T1000 (cell line): Measurements from ENCODE around the gene GOLGA6L2.
"Not testable (repeated sequence)": the region's sequence is repeated elsewhere in the genome, so short reads cannot be mapped to it uniquely, and the experiment has no call there.

Experiments used
- DNase-seq: peaks from one replicate; lab custom pipeline; 2025; ENCODE audit warnings: mixed read lengths; lab: John Stamatoyannopoulos, UW

GOLGA6L2 gene

DNA sequence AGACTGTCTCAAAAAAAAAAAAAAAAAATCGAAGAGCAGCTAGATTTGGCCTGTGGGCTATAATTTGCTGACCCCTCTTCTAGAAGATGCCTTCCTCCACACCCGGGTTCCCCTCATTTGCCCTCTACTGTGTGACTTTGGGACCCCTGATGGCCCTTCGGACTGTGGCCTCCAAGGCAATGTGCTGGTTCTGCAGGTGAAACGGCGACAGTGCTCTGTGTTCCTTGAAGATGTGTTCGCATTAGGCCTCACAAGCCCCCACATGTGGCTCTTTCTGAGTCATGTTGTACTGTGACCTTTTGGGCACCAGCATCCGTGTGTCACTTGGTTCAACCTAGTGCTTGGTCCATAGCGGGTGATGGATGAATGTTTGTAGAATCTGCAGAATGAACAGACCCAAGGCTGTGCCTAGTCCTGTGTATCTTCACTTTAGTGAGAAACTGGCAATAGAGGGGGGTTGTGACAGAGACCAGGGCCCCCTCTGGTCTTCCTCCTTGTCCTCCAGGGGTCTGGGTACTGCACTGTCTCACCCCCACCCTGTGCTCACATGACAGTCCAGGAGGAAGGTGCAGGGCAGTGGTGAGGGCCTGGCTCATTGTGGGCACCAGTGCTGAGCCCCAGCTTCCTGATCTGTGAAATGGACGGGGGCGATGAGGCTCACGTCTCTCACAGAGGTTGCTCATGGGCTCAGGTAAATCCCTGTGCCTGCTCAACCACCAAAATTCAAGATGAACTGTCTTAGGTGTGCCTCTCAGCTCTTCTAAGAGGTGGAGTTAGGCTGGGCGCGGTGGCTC, 22.7 kb downstream of the GOLGA6L2 start:
- DNase-seq = no peak

DNA sequence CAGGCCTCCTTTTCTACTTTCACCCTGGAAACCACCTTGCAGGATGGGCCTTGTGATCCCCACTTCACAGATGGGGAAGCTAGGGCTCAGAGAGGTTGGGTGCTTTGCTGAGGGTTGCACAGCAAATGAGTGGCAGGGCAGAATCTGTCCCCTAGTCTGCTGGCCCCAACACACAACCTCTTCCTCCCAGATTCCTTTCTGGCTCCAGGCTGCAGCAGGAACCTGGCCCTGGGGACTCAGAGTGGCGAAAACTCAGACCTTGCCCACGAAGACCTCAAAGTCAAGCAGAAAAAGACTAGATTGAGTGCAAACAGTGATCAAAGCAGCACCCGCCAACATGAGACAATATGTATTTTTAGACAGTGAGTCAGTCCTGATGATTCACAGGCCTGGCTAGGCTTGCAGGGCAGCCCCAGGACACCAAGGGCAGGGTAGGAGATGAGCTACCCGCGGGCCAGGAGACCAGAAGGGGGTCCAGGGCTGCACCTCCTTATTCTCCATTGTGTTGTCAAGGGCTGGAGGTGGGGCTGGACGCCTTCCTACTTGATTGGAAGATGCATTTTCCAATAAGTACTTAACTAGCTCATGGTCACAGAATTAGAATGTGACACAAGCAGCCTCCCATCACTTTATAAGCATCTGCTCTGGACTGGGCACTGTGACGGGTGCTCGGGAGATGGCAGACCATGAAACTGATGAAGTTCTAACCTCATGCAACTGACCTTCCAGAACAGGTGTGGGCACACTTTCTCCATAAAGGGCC, 23.9 kb downstream of the GOLGA6L2 start:
- DNase-seq = no peak

DNA sequence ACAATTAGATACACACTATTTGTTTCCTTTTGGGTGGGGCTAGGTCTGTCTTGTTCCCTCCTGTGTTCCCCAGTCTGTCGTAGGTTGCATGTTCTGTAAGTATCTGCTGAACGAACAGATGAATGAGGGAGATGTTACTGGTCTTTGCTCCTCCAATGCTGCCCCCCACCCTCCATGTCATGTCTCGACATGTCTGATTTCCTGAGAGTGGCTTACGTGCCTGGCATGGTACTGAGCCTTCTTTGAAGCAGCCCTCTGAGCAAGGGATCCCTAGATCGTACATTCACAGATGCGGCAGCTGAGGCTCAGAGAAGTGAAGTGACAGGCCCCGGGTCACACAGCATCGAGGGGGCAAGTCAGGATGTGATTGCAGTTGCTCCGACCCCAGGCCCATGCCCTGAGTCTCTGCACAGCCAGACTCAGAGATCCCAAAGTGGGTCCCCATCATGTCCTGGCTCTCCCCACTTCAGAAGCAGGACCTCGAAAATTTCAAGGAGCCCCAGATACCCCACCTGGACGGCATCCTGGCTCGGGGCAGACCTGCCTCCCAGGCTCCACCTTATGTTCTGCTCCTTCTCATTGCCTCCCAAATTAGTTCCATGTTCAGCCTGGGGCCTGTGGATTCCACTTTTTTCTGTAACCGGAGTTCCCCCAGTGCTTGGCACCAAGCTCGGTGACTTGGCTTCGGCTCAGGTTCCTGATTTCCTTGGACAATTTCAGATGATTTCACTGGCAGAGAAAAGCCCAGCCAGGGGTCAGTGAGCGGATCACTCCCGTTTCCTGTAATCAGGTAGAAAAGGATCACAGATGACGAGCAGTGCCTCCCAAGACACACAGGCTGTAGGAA, 24.7 kb downstream of the GOLGA6L2 start:
- DNase-seq = no peak

DNA sequence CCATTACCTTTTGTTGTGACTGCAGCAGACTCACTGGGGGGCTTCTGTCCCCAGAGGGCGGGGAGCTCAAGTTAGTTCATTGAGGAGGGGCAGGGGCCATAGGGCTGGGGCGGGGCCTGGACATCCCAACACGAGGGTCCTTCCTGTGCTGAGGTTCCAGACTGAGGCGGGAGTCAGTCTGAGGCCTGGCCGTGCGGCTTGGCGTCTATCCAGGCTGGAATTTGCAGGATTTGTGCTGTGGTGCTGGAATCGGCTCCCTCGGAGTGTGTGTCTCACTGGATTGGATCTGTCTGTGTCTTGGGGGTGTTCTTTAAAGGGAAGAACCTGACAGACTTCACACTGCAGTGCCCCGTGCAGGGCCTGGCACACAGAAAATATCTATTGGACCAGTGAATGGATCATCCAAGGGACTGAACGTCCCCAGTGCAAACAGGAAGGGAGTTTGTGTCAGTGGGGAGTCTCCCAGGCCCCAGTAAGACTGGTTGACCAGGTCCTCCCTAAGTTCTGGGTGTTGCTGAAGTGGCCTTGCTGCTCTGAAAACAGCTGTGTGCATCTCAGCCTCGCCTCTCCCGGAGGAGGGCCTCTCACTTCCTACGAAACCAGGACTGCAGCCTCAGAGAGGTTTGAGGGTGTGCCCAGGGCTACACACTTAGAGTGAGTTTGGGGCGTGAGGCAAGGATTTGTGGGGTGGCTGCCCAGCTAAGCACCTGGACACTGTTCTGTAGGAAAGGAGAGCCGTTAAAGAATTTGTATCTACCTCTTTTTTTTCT, 26.1 kb downstream of the GOLGA6L2 start:
- no peak for DNase-seq

DNA sequence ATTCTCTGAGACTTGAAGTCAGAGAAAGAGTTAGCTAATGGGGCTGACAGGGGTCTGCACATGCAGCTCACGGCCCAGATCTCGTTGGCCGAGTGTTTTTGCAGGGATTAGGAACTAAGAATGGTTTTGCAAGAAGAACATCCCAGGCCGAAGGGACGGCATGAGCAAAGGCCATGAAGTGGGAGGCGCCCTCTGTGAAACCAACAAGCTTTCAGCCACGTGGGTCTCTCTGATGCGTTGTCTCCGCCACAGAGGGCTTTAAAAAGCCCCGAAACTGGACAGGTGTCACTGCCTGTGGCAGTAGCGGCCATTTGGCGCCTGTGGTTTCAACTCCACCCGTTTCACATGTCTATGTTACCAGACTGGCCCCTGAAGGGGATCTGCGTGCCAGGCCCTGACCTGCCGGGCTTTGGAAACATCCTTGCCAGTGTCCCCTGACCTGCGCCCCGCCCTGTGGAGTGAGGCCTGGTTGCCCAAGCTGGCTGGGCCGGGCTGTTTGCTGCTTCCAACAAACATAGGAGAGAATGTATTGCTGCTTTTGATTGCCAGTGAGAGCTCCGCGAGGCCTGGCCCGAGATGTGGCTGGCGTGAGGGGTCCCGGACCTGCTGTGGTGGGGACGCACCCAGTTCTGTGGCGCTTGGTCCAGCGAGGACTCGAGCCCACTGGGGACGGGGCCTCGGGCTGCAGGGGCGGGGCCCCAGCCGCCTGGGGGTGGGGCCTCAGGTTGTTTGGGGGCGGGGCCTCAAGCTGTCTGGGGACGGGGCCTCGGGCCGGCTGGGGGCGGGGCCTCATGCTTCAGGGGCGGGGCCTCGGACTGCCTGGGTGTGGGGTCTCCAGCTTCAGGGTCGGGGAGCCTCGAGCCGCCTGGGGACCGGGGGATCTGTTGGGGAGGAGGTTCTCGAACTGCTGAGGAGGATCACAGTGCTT, 30.4 kb downstream of the GOLGA6L2 start:
- DNase-seq = no peak

DNA sequence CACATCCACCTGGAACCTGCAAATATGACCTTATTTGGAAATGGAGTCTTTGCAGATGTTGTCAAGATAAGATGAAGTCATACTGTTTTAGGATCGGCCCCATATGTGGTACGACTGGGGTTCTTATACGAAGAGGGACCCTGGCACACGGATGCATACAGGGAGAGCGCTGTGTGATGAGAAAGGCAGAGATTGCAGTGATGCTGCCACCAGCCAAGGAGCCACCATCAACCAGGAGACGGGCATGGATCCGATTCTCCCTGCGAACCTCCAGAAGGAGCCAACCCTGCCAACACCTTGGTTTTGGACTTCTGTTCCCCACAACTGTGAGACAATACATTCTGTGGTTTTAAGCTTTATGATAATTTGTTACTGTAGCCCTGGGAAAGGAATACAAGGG, 31.2 kb downstream of the GOLGA6L2 start:
- DNase-seq = not testable (repeated sequence)

DNA sequence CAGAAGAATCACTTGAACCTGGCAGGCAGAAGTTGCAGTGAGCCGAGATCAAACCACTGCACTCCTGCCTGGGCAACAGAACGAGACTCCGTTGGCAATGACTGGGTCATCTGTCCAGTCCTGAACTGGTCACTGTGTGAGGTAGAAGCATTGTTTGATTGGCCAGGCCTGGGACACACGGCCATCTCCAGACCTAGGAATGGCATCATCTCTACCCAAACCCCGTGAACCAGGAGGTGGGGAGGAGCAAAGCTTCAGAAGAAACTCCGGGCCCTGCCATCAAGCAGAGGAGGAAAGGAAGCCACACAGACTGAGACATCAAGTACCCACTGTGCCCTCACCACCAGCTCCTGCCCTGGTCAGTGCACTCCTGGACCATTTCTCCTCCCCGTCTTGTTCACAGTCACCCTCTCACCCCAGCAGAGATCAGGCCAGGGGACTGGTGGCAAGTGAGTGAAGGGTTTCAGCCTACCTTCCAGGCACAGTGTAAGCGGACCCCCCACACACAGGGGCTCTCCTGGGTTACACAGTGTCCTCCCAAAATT, 31.6 kb downstream of the GOLGA6L2 start:
- DNase-seq = no peak

DNA sequence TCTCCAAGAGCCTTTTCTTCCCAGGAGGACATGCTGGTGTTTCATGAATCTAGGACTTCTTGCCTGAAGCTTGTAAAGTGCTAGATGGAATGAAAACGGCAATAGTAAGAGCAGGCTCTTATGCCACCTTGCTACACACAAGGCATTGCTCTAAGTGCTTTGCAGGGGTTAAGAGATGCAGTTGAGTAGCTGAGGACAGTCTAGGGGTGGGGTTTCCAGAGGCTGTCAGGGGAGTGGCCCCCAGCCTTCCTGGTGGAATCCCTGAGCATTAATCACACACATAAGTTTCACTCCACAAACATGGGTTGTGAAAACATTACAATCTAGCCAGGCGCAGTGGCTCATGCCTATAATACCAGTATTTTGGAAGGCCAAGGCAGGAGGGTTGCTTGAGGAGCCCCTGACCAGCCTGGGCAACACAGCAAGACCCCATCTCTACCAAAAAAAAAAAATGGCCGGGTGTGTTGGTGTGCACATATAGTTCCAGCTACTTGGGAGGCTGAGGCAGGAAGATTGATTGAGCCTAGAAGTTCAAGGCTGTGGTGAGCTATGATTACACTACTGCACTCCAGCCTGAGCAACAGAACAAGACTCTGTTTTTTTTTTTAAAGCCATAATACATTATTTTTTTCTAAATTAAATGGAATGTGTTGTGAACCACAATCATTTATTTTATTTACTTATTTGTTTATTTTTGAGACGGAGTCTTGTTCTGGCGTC, 34.0 kb downstream of the GOLGA6L2 start:
- DNase-seq = not testable (repeated sequence)

DNA sequence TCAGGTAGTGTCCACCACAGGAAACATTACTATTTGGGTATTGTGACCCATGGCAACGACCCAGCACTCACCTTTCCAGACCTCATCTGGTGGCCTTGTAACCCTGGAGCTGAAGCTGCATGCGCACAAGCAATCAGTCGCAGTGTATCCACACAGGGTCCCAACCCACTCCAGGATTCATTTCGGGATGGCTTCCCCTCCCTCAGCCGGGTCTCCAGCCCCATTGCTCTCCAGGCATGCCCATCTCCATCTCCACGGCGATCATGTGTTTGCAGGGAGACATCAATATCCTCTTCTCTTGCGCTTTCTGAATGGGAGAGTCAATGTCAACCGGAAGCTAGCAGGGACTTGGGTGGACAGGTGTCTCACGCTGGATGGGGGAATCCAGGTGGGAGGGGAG, 35.2 kb downstream of the GOLGA6L2 start:
- DNase-seq = no peak

DNA sequence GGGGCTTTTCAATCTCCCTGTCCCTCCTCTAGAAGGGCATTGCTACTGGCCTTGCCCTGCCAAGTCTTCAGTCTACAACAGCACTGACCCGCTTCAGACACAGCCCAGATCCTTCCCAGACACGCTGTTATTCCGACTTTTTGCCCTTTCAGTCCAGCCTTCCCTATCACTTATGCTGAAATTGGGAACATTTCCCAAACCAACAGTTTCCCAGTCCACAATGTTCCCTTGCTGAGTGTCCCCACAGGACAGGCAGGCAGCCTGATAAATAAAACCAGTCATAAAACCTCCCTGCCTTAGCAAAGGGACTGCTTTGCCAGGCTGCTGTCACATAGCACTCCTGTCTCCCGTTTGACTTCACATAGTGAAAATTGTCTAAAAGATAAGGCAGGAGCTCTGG, 43.5 kb downstream of the GOLGA6L2 start:
- DNase-seq = no peak

DNA sequence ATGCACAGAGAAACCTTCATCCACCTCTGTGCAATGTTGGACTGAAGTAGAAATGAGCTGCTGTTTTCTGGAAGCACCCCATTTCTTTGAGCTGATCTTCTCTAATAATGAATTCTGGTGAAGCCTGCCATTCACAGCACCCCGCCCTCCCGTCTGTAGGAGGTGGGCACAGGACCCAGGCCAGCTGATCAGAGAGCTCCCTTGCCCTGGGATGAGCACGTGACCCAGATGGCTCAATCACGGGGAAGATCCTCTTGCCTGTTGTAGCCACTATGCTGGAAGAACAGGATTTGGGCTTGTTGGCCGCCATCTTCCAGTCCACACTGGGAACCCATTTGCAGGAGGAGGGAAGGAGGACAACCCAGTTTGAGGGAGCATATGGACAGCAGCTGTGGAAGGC, 44.5 kb downstream of the GOLGA6L2 start:
- no peak for DNase-seq

DNA sequence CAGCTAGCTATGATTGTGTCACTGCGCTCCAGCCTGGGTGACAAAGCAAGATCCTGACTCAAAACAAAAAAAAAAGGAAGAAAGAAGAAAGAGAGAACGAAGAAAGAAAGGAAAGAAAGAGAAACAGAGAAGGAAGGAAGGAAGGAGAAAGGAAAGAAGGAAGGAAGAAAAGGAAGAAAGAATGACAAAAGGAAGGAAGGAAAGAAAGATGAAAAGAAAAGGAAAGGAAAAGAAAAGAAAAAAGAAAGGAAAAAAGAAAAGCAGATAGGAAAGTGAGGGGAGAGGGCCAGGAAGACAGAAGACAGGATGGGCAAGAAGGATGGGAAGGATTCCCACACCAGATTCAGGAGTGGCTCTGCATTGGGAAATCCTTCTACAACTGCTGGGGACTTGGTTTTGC, 44.9 kb downstream of the GOLGA6L2 start:
- no peak for DNase-seq

DNA sequence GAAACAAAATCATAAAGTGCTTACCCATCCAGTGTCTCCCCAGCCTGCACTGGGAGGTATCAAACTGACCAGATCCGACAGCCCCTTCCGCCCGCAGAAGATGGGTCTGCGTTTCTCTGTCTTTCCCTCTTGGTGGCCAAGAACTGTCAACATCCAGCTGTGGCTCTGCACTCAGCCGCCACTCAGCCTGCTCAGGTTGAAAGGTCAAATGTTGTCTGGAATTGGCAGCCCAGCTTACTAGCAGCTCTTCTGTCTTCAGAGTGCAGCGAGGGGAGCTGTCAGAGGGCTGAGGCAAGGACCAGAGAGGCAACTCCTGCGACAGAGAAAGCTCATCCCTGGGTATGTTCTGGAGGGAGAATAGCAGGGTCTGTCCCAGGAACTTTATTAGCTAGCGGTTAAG, 45.4 kb downstream of the GOLGA6L2 start:
- DNase-seq = no peak

DNA sequence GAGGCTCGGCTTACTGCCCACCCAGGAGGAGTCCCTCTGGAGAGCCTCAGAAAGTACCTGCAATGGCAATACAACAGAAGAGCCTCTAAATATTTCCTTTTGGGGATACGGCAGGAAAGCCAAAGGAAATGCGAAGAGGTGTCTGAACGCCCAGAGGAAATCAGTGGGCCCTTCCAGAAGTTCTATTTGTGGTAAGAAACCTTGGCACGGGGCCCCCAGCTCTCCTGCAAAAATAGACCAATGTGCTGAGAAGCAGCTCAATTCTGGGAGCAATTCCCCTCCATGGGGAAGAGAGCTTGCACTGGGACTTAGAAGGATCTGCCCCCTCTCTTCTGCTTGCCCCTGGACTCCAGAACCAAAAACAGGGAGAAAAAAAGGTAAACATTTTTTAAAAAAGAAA, 47.8 kb downstream of the GOLGA6L2 start:
- DNase-seq = not testable (repeated sequence)

DNA sequence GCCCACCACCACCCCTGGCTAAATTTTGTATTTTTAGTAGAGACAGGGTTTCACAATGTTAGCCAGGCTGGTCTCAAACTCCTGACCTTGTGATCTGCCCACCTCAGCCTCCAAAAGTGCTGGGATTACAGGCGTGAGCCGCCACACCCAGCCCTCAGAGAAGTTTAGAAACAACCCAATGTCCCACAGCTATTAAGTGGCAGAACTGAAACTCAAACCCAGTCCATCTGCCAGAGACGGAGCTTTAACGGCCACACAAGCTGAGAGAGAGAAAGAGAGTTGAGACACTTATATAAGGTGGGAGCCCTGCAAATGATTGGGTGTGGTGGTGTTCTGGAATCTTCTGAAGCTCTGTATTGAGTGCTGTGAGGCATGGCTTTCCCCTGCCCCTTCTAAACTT, 48.7 kb downstream of the GOLGA6L2 start:
- DNase-seq = not testable (repeated sequence)

DNA sequence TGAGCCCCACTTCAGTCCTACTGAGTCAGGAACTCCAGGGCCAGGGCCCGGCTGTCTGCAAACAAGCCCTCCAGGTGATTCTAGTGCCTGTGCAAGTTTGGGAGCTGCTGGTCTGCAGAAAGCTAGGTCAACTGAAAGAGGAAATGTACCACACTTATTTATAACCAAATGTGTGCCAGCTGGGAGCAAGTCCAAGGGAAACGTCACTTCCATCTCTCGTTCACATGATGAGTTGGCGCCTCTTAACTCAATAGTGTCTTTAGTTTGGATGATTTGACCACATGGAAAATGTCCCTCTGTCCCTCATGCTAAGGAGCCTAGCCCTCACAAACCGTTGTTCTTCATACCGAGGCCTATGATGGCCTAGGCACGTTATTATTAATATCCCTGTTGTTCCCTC, 49.3 kb downstream of the GOLGA6L2 start:
- no peak for DNase-seq

DNA sequence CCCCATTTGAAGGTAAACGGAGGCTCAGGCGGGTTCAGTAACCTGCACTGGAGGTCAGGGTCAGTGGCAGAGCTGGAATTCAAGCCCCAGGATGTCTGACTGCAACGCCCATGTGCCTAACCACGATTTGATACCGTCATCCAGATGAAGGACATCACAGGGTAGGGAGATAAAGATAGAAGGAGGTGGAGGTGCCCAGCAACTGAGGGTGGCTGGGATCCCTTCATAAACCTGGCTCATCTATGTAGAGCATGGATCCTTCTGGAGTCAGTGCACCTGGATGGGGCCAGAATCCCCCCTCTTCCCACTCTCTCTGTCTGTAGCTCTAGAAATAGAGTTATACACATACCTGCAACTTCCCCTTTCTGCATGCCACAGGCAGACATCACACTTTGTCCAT, 51.2 kb downstream of the GOLGA6L2 start:
- DNase-seq = no peak

DNA sequence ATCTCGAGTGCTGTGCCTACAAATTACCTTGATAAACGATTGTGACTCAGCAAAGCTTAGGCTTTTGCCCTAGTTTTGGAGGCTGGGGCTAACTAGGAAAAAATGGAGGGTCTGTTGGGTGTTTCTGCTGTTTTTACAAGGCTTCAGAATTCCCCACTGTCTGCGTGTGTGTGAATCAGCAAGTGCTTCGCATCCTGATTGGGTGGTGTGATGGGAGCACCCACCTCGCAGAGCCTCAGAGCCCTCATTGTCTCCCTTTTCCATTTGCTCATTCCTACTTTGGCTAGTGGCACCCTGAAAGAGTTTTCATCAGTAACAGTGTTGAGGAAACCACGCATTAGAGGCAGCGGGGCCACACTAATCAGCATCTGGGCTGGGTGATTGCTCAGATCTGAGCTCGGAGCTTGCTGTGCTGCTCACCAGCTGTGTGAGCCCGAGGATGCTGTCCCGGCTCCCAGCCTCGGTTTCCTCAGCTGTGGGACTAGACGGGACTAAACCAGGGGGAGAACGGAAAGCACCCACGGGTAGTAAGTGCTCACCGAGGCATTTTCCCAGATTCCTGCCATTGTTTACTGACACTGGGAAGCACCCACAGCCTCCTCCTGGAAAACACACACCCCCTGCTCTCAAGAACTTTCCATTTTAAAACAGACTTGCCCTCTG, 51.9 kb downstream of the GOLGA6L2 start:
- DNase-seq = no peak
